CD4-positive, alpha-beta T cell treated with Interferon alpha-2 for 1 hour (primary cell): Measurements from ENCODE around the gene ZNF782.
"Not testable (repeated sequence)": the region's sequence is repeated elsewhere in the genome, so short reads cannot be mapped to it uniquely, and the experiment has no call there.

Experiments
- DNase-seq, 2 donors: peaks; one replicate each; pipeline ENCODE4 v3.0.0-alpha.2; 2020 to 2022

Gene ZNF782

DNA sequence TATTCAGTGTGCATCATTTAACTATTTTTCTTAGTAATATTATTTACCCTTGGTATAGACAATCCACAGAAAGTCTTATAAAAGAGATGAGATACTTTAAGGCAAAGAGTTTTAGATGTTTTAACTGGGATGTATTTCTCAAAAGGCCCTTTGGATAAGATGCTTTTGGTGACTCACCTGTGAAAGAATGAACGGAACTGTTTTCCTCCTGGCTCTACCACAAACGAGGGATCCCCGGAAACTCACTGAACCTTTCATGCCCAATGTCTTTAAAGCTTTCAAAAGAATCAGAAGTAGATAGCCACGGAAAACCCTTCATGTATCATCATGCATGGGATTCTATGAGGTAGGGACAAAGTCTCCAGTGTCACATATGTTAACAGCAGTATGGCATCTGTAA lies 1.6 kb downstream of the ZNF782 start:
- DNase-seq, result no peak

GRCh38 chr9:96844040-96844439 lies 10.3 kb downstream of the ZNF782 start:
- DNase-seq, result no peak

GRCh38 chr9:96818533-96818932 lies 35.8 kb downstream of the ZNF782 start:
- DNase-seq, result no peak

- no peak for DNase-seq
Observed at GRCh38 chr9:96817973-96818372, 36.3 kb downstream of the ZNF782 start.

DNA sequence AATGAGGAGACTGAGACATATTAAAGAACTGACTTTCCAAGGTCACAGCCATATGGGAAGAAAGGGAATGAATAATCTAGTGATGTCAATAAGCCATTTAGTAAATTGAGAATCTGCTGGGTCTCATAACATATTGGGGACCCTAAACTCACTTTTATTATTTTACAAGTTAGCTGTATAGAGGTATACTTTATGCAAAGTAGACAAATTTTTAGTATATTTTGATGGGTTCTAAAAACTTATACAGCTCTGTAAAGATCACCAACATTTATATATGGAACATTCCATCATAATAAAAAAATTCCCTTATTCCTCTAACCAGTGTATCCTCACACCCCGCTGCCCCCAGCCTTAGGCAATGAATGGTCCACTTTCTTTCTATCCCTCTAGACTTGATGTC lies 40.7 kb downstream of the ZNF782 start:
- DNase-seq, result no peak

- not testable (repeated sequence) for DNase-seq
Observed at GRCh38 chr9:96798959-96799358, 55.4 kb downstream of the ZNF782 start.

DNA sequence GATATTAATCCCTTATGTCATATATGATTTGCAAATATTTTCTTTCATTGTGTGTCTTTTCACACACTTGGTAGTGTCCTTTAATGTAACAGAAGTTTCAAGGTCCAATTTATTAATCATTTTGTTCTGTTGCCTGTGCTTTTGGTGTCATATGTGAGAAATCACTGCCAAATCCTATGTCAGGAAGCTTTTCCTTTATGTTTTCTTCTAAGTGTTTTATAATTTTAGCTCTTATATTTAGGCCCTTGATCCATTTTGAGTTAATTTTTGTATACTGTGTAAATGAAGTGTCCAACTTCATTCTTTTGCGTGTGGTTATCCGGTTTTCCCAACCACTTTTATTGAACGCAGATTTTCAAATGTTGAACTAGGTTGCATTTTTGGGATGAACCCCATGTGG lies 70.3 kb downstream of the ZNF782 start:
- no peak for DNase-seq

DNA sequence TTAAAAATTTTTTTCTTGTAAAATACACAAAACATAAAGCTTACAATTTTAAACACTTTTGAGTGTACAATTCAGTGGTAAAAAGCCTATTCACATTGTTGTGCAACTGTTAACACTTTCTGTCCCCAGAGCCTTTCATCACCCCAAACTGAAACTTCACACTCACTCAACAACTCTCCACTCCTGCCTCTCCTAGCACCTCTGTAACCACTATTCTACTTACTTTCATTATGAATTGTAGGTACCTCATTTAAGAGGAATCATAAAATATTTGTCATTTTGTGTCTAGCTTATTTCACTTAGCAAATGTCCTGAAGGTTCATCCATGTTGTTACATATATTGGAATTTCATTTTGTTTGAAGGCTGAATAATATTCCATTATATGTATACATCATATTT lies 72.1 kb downstream of the ZNF782 start:
- no peak for DNase-seq

GRCh38 chr9:96781552-96781951 lies 72.8 kb downstream of the ZNF782 start:
- DNase-seq, result no peak

GRCh38 chr9:96779089-96779488 lies 75.2 kb downstream of the ZNF782 start:
- no peak for DNase-seq

GRCh38 chr9:96777426-96777864 lies 76.9 kb downstream of the ZNF782 start:
- DNase-seq, result no peak

DNA sequence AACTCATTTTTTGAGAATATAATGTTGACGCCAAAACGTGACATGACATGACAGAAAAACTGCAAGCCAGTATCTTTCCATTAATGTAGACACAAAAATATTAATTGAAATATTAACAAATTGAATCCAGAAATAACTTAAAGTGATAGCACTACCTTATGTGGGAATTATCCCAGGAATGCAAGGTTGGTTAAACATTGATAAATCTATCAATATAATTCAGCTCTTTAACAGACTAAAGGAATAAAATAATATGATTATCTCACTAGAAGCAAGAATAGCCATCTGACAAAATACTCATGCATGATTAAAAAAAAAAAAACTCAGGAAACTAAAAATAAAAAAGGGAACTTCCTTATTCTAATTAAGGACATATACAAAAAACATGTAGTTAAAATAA lies 83.2 kb downstream of the ZNF782 start:
- no peak for DNase-seq

GRCh38 chr9:96769989-96770388 lies 84.3 kb downstream of the ZNF782 start:
- DNase-seq, result no peak
